ENCODE measurements around the gene SMIM14. TPM values are rescaled to one million over a fixed set of nuclear protein-coding genes. Genes with fewer than 3 reads are reported as not detected.
"Not testable (repeated sequence)": the region's sequence is repeated elsewhere in the genome, so short reads cannot be mapped to it uniquely, and the experiment has no call there.

SMIM14 gene
- polyA plus RNA-seq, 4 donors: 46.5 to 61.5 (median 55.1) TPM

GRCh38 chr4:39648827-39649558, 10.3 kb upstream of the SMIM14 start:
- DNase-seq (ENCODE audit: low read depth in 4 of 4, low spot score in 3 of 4): no peak

GRCh38 chr4:39648213-39648612, 9.5 kb upstream of the SMIM14 start:
- DNase-seq (ENCODE audit: low read depth in 4 of 4, low spot score in 3 of 4): no peak

DNA sequence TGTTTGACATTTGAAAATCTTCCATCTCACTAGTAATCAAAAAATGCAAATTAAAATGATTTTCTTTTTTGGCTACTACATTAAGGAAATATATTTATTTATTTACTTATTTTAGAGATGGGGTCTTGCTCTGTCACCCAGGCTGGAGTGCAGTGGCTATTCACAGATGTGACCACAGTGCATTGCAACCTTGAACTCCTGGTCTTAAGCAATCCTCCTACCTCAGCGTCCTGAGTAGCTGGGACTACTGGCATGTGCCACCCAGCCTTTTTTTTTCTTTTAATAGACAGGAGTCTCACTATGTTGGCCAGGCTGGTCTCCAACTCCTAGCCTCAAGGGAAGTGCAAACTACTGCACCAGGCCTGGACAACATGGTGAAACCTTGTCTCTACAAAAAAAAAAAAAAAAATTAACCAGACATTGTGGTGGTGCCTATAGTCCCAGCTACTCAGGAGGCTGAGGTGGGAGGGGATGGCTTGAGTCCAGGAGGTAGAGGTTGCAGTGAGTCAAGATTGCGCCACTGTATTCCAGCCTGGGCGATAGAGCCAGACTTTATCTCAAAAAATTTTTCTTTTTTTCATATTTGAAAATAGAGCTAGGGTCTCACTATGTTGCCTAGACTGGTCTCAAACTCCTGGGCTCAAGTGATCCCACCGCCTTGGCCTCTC, 4.4 kb upstream of the SMIM14 start:
- DNase-seq (ENCODE audit: low read depth in 4 of 4, low spot score in 3 of 4): no peak

GRCh38 chr4:39641451-39641850, 2.8 kb upstream of the SMIM14 start:
- DNase-seq (ENCODE audit: low read depth in 4 of 4, low spot score in 3 of 4): no peak

DNA sequence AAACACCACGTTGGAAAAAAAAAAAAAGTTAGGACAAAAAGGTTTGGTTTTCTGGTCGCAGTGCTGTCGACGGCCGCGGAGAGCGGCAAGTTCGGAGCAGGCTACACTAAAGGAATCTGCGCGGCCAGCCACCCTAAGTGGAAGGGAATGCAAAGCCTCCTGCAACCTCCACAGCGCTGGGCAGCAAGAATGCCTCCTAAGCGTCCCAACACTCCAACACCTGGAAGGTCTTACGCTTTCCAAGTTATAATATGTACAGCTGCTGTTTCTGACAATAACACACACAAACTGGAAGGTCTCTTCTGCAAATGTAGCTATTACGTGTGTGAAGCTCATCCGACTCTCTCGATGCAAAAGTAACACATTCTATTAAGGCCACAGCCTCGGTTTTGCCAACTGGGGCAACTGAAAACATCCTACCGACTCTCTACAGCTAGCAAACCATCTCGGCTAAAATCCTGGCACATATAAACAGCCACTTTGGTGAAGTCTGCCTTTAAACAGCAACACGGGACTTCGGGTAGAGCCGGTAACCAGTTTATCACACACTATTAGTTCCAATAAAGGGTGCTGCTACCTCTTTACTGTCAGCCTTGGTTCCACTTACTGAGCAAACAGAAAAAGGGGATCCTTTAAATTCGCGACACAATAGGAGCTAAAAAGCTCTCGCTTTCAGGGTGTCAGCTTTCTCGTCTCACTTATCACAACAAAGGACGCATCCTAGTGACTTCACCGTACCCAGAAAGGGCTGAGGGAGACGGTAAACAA, 895 bp downstream of the SMIM14 start:
- DNase-seq (ENCODE audit: low read depth in 4 of 4, low spot score in 3 of 4): peak; percentile 46 to 61 (median 46)

DNA sequence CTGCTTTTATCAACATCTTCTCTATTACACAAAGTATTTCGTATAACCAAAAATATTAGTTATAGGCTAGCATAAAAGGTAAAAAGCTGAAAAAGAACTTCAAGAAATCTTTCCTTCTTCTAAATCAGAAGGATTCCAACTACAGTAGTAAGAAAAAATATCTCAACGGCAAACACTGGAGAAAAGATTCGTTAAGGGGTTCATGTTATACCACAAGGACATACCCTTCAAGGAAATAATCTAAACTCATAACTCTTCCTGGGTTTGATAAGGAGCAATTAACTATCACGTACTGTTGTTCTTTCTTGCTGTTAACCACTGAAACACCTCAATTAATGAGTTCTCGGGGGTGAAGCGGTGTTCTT, 1.5 kb downstream of the SMIM14 start:
- DNase-seq (ENCODE audit: low read depth in 4 of 4, low spot score in 3 of 4): no peak

DNA sequence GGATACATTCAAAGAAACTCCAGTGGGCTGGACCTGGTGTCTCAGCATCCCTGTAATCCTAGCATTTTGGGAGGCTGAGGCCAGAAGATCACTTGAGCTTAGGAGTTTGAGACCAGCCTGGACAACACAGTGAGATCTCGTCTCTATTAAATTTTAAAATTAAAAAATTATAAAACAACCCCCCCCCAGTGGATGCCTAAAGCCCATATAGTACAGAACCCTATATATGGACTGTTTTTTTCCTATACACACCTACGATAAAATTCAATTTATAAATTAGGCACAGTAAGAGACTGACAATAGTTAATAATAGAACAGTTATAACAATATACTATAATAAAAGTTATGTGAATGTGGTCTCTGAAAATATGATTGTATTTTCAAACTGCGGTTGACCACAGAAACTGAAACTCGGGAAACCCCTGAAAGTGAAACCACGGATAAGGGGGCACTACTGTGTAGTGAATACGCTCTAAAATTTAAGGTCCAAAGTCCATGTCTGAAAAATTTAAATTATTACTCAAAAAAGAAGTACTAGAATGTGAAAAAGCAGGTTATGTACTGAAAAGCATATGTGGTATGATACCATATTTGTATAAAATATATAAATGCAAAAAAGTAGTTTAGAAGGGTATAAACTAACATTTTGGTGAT, 2.0 kb downstream of the SMIM14 start:
- no peak for DNase-seq (ENCODE audit: low read depth in 4 of 4, low spot score in 3 of 4)

DNA sequence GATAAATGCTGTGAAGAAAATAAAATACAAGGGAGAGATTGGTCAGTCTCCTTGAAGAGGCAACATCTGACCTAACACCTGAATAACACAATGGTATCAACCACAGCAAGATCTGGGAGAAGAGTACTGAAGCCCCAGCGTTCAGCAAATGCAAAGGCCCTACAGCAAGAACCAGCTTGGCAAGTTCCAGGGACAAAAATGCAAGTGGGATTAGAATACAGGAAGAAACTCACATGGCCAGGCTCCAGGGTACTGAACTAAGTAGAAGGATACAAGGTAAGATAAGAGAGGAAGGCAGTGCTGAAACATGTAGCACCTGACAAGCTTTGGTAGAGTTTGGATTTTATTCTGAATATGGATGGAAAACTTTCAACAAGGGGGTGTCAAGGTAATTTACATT, 3.6 kb downstream of the SMIM14 start:
- no peak for DNase-seq (ENCODE audit: low read depth in 4 of 4, low spot score in 3 of 4)

- DNase-seq (ENCODE audit: low read depth in 4 of 4, low spot score in 3 of 4): no peak
Measured at GRCh38 chr4:39631700-39632079, 7.0 kb downstream of the SMIM14 start.

- DNase-seq (ENCODE audit: low read depth in 4 of 4, low spot score in 3 of 4): no peak
Measured at GRCh38 chr4:39627413-39627812, 11.3 kb downstream of the SMIM14 start.

GRCh38 chr4:39626913-39627312, 11.8 kb downstream of the SMIM14 start:
- no peak for DNase-seq (ENCODE audit: low read depth in 4 of 4, low spot score in 3 of 4)

- DNase-seq (ENCODE audit: low read depth in 4 of 4, low spot score in 3 of 4): no peak
Measured at GRCh38 chr4:39626261-39626660, 12.4 kb downstream of the SMIM14 start.

DNA sequence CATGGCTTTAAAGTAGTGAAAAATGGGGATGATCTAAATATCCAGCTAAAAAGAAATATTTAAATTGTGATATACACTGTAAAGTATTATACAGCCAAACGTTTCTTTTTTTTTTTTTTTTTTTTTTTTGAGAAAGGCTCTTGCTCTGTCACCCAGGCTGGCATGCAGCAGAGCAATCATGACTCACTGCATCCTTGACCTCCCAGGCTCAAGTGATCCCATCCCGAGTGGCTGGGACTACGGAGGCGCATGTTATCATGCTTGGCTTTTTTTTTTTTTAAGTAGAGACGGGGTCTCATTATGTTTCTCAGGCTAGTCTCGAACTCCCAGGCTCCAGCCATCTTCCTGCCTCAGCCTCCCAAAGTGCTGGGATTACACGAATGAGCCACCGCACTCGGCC, 17.1 kb downstream of the SMIM14 start:
- DNase-seq (ENCODE audit: low read depth in 4 of 4, low spot score in 3 of 4): no peak

DNA sequence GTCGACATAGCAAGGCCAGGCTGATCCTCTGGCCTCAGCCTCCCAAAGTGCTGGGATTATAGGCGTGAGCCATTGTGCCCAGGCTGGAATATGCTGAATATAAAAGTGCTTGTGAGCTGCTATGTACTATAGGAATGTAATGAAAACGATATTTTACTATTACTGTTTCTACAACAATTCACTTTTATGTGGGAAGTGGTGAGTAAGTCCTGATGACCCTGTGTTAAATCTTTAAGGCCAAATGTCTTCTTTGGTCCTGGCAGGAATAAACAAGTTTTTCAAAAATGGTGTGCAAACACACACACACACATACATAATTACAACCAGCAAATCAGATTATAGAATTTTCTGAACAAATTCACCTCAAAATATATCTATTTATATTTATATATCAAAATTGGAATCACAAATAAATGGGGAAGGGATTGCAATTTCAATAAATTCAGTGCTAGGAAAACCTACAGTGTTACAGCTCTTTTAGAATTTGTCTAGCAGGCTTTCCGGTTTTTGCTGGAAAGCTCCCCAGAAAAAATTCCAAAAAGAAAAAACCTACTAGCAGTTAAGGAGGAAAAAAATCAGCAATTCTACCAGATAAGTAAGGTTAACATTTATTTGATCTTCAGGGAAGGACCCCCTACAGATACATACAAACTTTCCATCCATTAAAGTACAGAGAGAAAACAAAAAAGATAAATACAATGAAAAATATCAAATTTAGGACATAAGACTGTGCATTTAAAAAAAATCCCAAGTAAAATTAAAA, 17.9 kb downstream of the SMIM14 start:
- DNase-seq (ENCODE audit: low read depth in 4 of 4, low spot score in 3 of 4): no peak

- no peak for DNase-seq (ENCODE audit: low read depth in 4 of 4, low spot score in 3 of 4)
Measured at GRCh38 chr4:39617534-39617933, 21.1 kb downstream of the SMIM14 start.

DNA sequence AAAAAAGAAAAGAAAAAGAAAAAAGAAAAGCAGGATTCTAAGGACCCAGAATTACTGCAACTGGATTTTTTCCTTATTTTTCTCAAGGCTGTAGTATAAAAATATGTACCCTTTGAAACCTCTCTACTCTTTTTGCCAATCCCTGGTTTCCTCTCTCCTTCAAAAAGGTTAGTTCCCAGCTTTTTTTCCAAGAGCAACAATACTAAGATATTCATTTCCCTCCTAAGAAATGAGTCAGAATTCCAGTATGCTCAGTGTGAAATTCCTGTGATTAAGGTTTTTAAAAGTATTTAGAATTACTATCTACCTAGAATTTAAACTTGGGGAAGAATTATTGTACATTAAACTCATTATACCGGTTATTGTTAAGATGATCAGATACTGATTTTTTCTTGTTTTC, 22.0 kb downstream of the SMIM14 start:
- DNase-seq (ENCODE audit: low read depth in 4 of 4, low spot score in 3 of 4): no peak

DNA sequence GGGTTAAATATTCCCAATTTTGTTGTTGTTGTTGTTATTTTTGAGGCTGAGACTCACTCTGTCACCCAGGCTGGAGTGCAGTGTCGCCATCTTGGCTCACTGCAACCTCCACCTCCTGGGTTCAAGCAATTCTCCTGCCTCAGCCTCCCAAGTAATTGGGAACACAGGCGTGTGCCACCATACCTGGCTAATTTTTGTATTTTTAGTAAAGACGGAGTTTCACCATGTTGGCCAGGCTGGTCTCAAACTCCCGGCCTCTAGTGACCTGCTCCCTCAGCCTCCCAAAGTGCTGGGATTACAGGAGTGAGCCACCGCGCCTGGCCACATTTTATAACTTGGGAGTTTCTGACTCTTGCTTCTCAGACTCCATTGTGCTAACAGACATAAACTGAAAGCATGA, 22.6 kb downstream of the SMIM14 start:
- DNase-seq (ENCODE audit: low read depth in 4 of 4, low spot score in 3 of 4): not testable (repeated sequence)

DNA sequence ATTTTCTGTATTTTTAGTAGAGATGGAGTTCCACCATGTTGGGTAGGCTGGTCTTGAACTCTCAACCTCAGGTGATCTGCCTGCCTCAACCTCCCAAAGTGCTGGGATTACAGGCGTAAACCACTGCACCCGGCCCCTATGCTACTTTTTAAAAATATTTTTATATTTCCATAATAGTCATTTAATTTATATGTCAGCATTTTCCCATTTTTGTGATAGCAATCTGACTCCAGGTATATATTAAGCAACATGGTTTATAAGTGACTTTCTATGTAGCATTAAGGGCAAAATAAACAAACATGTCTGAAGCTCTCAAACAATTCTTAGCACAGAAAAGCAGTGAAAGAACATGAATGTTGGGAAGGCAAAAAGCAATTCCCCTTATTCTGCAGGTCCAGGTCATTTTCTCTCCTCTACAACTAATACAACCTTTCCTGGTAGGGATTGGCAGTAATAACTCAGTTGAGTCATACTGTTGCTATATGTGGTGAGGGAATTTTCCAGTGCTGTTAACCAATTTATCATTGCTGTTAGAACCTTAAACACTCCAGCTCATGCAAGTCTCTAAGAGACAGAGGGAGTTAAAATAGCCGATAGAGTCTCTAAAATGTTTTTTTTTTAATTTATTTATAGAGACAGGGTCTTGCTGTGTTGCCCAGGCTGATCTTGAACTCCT, 24.0 kb downstream of the SMIM14 start:
- no peak for DNase-seq (ENCODE audit: low read depth in 4 of 4, low spot score in 3 of 4)

GRCh38 chr4:39613093-39613656, 25.5 kb downstream of the SMIM14 start:
- no peak for DNase-seq (ENCODE audit: low read depth in 4 of 4, low spot score in 3 of 4)

All from left renal pelvis (tissue), 4 donors.